ENCODE results near the gene KLHL14. TPM values are rescaled to one million over a fixed set of nuclear protein-coding genes. Genes with fewer than 3 reads are reported as not detected.

The KLHL14 gene, protein sequence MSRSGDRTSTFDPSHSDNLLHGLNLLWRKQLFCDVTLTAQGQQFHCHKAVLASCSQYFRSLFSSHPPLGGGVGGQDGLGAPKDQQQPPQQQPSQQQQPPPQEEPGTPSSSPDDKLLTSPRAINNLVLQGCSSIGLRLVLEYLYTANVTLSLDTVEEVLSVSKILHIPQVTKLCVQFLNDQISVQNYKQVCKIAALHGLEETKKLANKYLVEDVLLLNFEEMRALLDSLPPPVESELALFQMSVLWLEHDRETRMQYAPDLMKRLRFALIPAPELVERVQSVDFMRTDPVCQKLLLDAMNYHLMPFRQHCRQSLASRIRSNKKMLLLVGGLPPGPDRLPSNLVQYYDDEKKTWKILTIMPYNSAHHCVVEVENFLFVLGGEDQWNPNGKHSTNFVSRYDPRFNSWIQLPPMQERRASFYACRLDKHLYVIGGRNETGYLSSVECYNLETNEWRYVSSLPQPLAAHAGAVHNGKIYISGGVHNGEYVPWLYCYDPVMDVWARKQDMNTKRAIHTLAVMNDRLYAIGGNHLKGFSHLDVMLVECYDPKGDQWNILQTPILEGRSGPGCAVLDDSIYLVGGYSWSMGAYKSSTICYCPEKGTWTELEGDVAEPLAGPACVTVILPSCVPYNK
- total RNA-seq: 0.16 and 0.44 TPM in 2 replicates

DNA sequence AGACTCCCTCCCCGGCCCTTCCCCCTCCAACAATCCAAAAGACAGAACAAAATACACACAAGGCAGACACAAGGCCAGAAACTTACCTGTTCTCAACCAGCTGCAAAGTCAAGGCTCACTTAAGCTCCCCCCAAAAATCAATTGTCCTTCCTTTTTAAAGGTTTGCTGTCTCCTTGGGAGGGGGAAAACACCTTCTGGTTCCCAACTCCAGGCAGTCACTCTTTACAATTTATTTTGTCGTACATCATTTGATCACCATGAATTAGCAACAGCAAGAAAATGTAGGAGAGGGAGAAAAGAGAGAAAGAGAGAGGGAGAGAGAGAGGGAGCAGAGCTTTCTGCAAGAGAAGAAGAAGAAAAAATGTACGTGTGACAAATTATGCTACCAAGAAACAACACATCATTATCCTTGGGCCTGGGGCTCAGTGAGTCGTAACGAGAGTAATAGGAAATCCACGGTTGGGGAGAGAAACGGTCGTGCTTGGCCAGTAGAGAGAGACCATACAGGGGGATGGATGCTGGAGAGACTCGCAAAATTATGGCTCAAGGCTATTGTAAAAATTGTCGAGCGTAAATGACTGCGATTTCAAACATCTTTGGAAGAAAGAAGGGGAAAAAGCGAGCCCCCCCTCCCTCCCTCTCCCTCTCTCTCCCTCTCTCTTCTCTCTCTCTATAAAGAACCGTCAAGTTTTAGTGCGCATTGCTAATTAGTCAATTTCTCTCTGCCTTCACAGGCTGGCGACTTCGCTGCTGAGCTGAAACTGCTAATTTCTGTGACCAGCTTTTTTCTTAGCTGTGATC is at the start of gene KLHL14:
Gene KLHL14, minus strand, starts transcription at position 443 of the 801 bp plus-strand sequence. CDS start 2,432 bp downstream, outside the sequence.

